PFSK-1 (cell line): Measurements from ENCODE around the gene NDST1.

Experiments used
- FOXP2 ChIP-seq: optimal IDR thresholded peaks from 2 replicates; pipeline ENCODE3; 2011; ENCODE audit warnings: borderline replicate concordance, control low read depth, inconsistent platforms; ENCODE audit not compliant: insufficient read depth; ENCODE audit errors: extremely low read length, extremely low read depth
- POLR2AphosphoS5 ChIP-seq: IDR thresholded peaks from 2 replicates; pipeline ENCODE4 v1.6.1; 2012; ENCODE audit warnings: low read depth, mild to moderate bottlenecking, control low read depth, low read length, moderate library complexity
- SIN3A ChIP-seq: IDR thresholded peaks from 2 replicates; pipeline ENCODE4 v1.6.1; 2012; ENCODE audit warnings: mild to moderate bottlenecking, low read length, moderate library complexity, borderline replicate concordance; ENCODE audit not compliant: insufficient read depth
- TAF1 ChIP-seq: IDR thresholded peaks from 2 replicates; pipeline ENCODE4 v1.6.1; 2012; ENCODE audit warnings: low read length, control low read depth, borderline replicate concordance; ENCODE audit not compliant: insufficient read depth
- TF ChIP-seq, protein P1 (sequence below), 2 experiments: IDR thresholded peaks; 2 replicates each; pipeline versions ENCODE4 v1.6.1 to v1.8.0; 2011 to 2012; ENCODE audit warnings: low read depth in 2 of 2, low read length in 2 of 2, control low read depth in 1 of 2, inconsistent platforms in 1 of 2, mild to moderate bottlenecking in 1 of 2, moderate library complexity in 1 of 2; ENCODE audit not compliant: insufficient read depth in 1 of 2

NDST1 gene

DNA sequence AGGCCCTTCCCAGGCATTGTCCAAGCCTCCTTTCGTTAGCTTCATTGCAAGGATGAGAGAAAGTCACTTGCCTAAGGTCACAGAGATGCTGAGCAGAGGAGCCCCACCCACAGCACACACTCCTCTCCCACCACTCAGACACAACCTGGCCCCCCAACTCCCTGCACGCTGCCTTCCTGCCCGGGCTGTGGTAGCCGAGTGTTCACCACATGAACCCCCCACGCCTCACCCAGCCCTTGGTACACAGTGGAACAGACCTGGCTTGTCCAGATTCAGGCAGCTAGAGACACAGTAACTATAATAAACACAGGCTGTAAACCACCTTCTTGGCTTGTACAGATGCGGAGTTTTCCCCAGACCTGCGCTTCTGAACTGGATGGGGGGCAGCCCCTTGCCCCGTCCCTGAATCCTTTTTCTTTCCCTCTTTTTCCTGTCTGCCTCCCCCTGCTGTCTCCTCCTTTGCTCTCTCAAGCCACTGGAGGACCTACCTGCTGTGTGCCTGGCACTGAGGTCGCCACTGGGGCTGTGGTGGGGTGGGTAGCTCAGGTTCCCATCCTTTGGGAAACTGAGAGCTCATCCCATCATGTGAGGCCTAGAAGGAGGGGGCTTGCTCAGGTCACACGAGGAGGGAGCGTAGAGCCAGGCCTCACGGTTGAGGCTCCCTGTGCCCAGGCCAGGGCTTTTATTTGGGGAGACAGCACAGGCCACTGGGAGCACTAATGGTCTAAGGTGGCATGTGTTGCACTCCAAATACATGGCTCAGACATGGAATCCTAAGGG lies 76.8 kb downstream of the NDST1 start:
- TF ChIP-seq SIN3A, result no peak
- TF ChIP-seq TAF1, result no peak
- no peak for TF ChIP-seq FOXP2
- TF ChIP-seq POLR2AphosphoS5, result no peak
- TF ChIP-seq, protein P1, sequence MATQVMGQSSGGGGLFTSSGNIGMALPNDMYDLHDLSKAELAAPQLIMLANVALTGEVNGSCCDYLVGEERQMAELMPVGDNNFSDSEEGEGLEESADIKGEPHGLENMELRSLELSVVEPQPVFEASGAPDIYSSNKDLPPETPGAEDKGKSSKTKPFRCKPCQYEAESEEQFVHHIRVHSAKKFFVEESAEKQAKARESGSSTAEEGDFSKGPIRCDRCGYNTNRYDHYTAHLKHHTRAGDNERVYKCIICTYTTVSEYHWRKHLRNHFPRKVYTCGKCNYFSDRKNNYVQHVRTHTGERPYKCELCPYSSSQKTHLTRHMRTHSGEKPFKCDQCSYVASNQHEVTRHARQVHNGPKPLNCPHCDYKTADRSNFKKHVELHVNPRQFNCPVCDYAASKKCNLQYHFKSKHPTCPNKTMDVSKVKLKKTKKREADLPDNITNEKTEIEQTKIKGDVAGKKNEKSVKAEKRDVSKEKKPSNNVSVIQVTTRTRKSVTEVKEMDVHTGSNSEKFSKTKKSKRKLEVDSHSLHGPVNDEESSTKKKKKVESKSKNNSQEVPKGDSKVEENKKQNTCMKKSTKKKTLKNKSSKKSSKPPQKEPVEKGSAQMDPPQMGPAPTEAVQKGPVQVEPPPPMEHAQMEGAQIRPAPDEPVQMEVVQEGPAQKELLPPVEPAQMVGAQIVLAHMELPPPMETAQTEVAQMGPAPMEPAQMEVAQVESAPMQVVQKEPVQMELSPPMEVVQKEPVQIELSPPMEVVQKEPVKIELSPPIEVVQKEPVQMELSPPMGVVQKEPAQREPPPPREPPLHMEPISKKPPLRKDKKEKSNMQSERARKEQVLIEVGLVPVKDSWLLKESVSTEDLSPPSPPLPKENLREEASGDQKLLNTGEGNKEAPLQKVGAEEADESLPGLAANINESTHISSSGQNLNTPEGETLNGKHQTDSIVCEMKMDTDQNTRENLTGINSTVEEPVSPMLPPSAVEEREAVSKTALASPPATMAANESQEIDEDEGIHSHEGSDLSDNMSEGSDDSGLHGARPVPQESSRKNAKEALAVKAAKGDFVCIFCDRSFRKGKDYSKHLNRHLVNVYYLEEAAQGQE (IDR thresholded peaks at IDR 0.05; ENCODE audit: insufficient read depth in 1 of 2, low read depth in 2 of 2, low read length in 2 of 2), result no peak

DNA sequence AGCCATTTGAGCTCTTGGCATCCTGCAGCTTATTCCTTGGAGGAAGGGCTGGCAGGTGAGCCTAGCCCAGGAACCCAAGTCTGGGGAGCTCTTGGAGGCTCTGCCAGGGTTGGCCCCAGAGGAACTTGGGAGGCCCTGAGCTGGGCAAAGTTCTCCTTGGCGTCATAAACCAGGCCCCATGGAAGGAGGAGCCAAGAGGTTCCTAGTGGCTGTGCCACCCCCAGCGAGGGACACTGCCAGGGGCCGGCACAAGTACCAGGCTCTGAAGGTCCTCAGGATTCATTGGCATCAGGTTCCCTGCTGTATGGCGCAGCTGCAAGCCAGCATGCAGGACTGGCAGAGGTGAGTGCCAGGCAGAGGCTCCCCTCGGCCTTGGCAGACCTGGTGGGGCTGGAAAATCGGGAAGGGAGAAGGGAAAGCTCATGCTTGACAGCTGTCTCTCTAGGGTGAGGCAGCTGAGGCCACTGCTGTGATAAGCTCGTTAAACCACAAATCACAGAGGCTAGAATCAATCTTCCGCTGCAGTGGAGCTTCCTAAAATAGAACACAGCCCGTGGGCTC lies 77.9 kb downstream of the NDST1 start:
- TF ChIP-seq SIN3A (no peak), TAF1 (no peak), FOXP2 (no peak), POLR2AphosphoS5 (no peak)
- TF ChIP-seq, protein P1 (IDR thresholded peaks at IDR 0.05; ENCODE audit: insufficient read depth in 1 of 2, low read depth in 2 of 2, low read length in 2 of 2), result no peak

DNA sequence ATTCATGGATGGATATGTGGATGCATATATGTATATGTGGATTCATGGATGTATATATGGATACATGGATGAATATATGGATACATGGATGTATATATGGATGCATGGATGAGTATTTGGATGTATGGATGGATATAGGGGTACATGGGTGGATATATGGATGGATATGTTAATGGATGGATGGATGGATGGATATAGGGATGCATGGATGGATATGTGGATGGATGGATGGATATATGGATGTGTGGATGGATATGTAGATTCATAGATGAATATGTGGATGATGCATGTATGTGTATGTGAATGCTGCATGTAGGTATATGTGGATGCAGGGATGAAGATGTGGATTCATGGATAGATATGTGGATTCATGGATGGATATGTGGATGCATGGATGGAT lies 79.1 kb downstream of the NDST1 start:
- TF ChIP-seq, protein P1 (IDR thresholded peaks at IDR 0.05; ENCODE audit: insufficient read depth in 1 of 2, low read depth in 2 of 2, low read length in 2 of 2), result no peak
- TF ChIP-seq SIN3A (no peak), FOXP2 (no peak), POLR2AphosphoS5 (no peak), TAF1 (no peak)

DNA sequence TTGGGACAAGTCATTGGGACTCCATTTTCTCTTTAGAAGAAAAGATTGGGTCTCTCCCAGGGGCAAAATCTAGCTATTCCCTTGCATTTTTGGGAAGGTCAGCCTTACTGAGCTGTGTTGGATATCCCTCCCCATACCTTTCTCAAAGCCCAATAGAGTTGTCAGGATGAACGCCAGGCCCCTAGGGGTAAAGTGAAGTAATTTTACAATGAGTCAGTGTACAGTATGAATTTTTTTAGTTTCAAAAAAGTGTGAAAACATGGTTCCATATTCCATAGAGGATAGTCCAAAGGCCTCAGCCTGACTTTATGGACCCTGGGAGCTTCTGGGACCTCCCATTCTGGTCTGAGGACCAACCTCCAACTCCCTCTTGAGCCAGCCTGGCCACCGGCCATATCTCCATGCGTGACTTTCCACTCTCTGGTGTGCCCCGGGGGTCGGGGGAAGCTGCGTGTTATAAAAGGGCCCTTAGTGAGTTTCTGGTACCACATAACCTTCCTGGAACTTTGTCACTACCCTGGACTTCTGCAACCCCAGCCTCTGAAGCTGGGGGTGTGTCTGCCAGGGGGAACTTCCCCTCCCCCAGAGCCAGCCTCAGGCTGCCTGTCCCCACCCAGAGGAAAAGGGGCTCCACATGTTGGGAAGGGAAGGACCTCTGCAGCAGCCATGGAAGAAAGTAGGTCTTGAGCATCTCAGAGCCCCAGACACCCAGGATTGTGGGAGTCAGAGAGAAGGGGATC lies 80.1 kb downstream of the NDST1 start:
- no peak for TF ChIP-seq POLR2AphosphoS5

DNA sequence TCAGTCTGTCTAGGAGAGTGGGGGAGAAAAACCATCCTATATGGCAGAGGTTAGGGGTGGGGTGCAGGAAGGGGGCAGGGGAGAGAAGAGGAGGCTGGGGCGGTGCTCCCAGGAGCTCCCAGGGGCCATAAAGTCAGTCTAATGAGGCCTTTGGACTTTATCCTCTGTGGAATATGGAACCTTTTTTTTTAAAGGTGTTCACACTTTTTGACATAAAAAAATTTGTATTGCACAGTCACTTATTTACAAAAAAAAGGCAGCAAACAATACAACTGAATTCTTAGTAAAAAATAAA lies 80.6 kb downstream of the NDST1 start:
- TF ChIP-seq, protein P1 (IDR thresholded peaks at IDR 0.05; ENCODE audit: insufficient read depth in 1 of 2, low read depth in 2 of 2, low read length in 2 of 2), result no peak
- TF ChIP-seq FOXP2 (no peak), POLR2AphosphoS5 (no peak), TAF1 (no peak), SIN3A (no peak)
